ENCODE measurements around the gene GDNF.

The GDNF gene

DNA sequence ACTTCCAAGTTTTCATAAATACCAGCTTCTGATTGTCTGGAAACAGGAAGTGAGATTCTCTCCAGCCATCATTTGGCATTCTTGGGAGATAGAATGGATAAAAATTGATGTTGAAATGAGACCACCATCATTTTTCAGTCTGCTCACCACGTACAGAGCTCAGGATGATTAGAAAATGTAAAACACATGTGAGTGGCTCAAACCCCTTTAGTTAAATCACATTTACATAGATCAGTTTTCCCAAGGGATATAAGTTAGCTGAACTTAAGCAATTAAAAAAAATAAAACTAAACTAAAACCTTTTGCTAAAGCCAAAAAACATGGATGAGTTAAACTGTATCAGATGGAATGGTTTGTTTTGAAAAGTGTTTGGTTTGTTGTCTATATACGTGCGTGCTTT, 37.1 kb upstream of the GDNF start:
- H3K4me1 Mint-ChIP-seq = no peaks in the 10 kb centered on the region
- peaks cover 2% of the 10 kb centered on the region for H3K9me3 Mint-ChIP-seq
- peaks cover 10% of the 10 kb centered on the region for H3K27me3 Mint-ChIP-seq (ENCODE audit: low read depth)

DNA sequence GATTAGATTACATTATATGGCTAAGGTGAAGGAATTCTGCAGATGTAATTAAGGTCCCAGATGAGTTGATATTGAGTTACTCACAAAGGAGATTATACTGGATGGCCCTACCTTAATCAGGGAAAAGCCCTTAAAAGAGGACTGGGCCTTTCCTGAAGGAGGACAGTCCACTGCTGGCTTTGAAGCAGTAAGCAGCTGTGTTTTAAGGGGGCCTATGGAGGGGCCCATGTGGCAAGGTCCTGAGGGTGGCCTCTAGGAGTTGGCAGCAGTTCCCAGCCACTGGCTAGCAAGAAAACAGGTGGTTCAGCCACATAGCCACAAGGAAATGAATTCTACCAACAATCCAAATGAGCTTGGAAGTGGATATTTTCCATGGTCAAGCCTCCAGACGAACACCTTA, 36.4 kb upstream of the GDNF start:
- no peak overlapping the region for H3K4me3 Mint-ChIP-seq
- peaks cover 10% of the 10 kb centered on the region for H3K27me3 Mint-ChIP-seq (ENCODE audit: low read depth)

More for the DNA sequence above, 37.1 kb upstream of the GDNF start:
- TF ChIP-seq, protein P1, sequence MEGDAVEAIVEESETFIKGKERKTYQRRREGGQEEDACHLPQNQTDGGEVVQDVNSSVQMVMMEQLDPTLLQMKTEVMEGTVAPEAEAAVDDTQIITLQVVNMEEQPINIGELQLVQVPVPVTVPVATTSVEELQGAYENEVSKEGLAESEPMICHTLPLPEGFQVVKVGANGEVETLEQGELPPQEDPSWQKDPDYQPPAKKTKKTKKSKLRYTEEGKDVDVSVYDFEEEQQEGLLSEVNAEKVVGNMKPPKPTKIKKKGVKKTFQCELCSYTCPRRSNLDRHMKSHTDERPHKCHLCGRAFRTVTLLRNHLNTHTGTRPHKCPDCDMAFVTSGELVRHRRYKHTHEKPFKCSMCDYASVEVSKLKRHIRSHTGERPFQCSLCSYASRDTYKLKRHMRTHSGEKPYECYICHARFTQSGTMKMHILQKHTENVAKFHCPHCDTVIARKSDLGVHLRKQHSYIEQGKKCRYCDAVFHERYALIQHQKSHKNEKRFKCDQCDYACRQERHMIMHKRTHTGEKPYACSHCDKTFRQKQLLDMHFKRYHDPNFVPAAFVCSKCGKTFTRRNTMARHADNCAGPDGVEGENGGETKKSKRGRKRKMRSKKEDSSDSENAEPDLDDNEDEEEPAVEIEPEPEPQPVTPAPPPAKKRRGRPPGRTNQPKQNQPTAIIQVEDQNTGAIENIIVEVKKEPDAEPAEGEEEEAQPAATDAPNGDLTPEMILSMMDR (IDR thresholded peaks at IDR 0.05; ENCODE audit: unreplicated experiment in 3 of 3) = no peak
- H3K36me3 Mint-ChIP-seq (ENCODE audit: low read depth) = no peaks in the 10 kb centered on the region
- no peak overlapping the region for H3K27ac Mint-ChIP-seq
- H3K4me3 Mint-ChIP-seq = no peak overlapping the region

DNA sequence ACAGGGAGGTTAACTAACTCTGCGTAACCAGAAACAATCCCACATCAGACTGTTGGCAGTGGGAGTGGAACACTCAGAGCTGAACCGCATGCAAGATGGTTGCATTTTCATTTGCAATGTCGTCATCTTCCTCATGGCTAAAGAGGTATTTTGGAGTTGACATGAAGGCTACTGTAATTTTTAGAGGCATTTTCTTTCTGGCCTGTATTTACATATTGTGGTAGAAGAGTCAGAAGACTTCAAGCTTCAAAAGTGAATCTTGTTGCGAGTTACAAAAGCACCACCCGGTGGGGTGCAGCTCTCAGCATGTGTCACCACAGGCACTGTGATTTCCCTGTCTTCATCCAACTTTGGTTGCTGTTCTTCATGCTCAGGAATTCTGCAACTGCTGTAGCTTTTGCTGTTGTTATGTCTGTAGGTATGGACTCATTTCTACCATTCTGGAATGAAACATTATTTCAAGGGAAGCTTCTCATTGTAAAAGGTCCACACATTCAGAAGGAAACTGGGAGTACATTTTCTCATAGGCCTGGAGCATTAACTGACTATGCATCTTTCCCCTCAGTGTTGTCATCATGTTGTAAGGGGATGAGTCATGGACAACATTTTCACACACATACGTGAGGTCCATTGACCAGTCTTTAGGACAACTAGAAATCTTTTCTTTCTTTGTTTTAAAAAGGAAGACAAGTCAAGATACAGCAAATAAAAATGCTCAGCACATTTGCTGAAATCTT, 35.4 kb upstream of the GDNF start:
- Mint-ChIP-seq H3K27me3 (ENCODE audit: low read depth) (peaks cover 6% of the 10 kb centered on the region), H3K4me3 (no peak overlapping the region), H3K9me3 (no peaks in the 10 kb centered on the region), H3K4me1 (no peaks in the 10 kb centered on the region), H3K36me3 (ENCODE audit: low read depth) (no peaks in the 10 kb centered on the region), H3K27ac (no peak overlapping the region)
- TF ChIP-seq, protein P1 (IDR thresholded peaks at IDR 0.05; ENCODE audit: unreplicated experiment in 3 of 3) = no peak

More for the DNA sequence above, 36.4 kb upstream of the GDNF start:
- TF ChIP-seq, protein P1 (IDR thresholded peaks at IDR 0.05; ENCODE audit: unreplicated experiment in 3 of 3) = no peak
- Mint-ChIP-seq H3K9me3 (no peaks in the 10 kb centered on the region), H3K27ac (no peak overlapping the region), H3K4me1 (no peaks in the 10 kb centered on the region), H3K36me3 (ENCODE audit: low read depth) (no peaks in the 10 kb centered on the region)

DNA sequence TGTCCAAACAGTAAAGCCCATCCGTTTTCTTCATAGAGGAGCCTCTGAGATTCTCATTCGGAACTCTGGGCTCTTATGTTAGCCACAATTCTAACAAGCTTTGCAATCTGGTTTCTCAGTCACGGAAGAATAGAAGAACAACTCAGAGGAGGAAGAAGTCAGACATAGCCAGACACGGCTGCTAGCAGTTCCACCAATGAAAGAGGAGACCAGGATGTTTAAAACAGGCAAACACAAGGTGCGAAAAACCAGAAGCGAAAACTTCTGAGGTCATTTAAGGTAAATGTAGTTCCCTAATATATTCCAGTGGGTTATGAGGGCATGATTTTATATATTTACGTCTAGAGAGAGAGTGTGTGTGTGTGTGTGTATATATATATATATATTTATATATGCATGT, 34.1 kb upstream of the GDNF start:
- Mint-ChIP-seq H3K36me3 (ENCODE audit: low read depth) (no peaks in the 10 kb centered on the region), H3K27me3 (ENCODE audit: low read depth) (no peaks in the 10 kb centered on the region), H3K4me1 (no peaks in the 10 kb centered on the region), H3K9me3 (no peaks in the 10 kb centered on the region), H3K4me3 (no peak overlapping the region), H3K27ac (no peak overlapping the region)
- TF ChIP-seq, protein P1 (IDR thresholded peaks at IDR 0.05; ENCODE audit: unreplicated experiment in 3 of 3) = no peak

DNA sequence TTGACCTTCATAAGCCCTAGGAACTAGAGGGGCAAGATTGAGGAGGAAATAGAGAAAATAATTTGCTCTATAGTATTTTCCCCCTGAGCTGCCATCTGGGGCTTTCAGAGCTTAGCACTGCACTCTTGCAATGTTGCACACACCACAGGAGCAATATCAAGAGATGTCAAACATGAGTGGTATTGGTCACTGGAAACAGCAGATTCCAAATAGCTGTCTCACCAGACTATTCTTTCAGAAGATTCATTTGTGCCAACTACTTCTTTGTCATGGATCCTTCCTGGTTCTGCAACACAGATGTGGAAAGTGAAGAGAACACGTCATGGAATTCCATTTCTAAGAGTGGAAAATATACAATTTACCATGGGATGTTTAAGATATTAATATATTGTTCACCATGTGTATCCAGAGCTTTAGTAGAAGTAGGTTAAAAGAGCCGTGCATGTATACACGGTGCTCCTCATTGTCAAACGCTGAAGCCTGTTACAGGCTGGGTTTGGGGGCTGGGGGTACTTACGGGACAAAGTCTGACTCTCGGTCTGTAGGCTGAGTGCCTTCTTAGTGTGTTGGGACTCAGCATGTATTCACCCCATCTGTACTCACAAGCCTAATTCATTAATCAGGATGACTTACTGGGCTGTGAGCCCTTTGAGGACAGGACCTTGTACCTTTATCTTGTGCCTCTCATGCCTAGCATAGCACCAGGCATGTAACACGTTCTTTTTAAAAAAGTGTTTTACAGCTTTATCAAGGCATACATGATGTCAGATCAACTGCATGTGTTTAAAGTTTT, 31.4 kb upstream of the GDNF start:
- Mint-ChIP-seq H3K9me3 (no peaks in the 10 kb centered on the region), H3K27me3 (ENCODE audit: low read depth) (no peaks in the 10 kb centered on the region), H3K4me3 (no peak overlapping the region), H3K27ac (no peak overlapping the region), H3K36me3 (ENCODE audit: low read depth) (no peaks in the 10 kb centered on the region), H3K4me1 (no peaks in the 10 kb centered on the region)
- TF ChIP-seq, protein P1 (IDR thresholded peaks at IDR 0.05; ENCODE audit: unreplicated experiment in 3 of 3) = no peak
